GM19025 (cell line): Measurements from ENCODE around the gene SUZ12.
A peak's percentile ranks its signal among the peaks of the same experiment; 100 is the strongest.
"Not testable (repeated sequence)": the region's sequence is repeated elsewhere in the genome, so short reads cannot be mapped to it uniquely, and the experiment has no call there.

ENCODE experiments used
- ATAC-seq: cut with Tn5 transposase; IDR thresholded peaks from one replicate; pipeline ENCODE4 v1.9.1; 2021; ENCODE audit warnings: mild to moderate bottlenecking, low read depth, moderate library complexity; ENCODE audit not compliant: unreplicated experiment

Gene SUZ12

DNA sequence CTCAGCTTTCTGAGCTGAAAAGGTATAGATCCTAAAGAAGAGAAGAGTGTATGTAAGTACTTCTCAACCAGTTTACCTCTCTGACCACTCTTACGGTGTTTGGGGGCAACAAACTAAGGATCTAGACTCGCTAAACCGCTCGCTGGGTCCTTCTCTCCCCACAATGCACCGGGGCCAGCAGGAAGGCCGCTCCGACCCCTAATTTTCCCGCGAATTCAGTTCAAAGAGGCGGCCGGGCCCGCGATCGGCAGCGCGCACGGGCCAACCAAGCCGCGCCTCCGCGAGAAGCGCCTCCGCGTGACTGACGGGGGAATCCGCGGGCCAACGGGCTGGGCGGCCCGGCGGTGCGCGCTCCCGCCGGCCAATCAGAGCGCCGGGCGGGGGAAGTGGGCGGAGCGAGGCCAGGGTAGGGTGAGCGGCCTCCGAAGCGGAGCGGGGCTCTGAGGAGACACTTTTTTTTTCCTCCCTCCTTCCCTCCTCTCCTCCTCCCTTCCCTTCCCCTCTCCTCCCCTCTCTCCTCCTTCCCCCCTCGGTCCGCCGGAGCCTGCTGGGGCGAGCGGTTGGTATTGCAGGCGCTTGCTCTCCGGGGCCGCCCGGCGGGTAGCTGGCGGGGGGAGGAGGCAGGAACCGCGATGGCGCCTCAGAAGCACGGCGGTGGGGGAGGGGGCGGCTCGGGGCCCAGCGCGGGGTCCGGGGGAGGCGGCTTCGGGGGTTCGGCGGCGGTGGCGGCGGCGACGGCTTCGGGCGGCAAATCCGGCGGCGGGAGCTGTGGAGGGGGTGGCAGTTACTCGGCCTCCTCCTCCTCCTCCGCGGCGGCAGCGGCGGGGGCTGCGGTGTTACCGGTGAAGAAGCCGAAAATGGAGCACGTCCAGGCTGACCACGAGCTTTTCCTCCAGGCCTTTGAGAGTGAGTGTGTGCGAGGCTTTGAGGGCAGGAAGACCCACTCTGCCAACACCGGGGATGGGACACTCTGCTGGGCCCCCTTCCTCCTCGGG, at the start of gene SUZ12:
SUZ12 (plus strand) TSS at position 393 of the 995 bp plus-strand sequence; CDS start at position 633, 240 bp downstream.
- peak; percentile 96 for ATAC-seq

DNA sequence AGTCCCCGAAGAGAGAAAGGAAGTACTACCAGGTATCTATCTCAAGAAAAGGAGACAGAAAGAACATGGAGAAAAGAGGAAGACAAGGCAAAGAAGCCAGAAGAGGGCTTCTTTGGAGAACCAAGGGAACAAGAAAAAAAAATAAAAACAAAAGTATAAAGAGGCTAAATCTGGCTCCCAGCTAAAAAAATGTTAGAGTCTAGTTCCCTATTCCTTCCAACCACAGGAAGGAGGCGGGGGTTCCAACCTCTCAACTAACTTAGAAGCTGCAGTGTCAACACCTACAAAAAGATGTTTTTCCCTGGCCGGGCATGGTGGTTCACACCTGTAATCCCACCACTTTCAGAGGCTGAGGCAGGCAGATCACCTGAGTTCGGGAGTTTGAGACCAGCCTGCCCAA, 48.7 kb upstream of the SUZ12 start:
- no peak for ATAC-seq

DNA sequence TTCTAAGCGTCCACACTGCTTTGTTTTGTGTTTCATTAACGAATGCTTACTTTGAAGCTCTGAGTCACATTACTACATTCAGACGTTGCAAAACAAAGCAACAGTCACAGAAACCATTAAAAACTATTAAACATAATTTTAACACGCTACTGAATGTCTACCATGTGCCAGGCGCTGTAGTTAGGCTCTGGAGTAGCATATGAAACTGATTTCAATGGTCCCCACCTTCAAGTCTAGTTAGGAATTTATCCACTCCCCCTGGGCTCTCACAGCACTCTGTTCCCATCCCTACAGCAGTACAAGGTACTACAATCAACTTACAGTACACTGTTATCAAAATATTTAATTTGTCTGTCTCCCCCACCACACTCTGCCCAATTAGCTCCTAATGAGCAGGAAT, 35.9 kb upstream of the SUZ12 start:
- no peak for ATAC-seq

DNA sequence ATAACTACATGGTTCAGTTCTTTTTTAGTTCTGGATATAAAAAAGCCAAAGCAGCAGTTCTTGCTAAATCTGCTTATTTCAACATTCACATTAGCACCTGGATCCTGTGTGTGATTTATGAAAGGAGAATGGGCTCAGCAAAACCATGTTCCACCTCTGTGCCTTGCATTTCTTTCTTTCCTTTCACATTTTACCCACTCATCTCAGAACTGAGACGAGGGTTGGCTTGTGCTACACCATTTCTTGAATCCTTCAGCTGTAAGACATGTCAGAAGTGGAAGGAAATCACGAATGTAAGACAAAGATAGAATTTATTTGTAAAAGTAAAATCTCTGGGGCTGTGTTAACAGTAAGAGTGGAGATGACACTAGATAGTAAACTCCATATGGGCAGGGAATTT, 34.1 kb upstream of the SUZ12 start:
- no peak for ATAC-seq

DNA sequence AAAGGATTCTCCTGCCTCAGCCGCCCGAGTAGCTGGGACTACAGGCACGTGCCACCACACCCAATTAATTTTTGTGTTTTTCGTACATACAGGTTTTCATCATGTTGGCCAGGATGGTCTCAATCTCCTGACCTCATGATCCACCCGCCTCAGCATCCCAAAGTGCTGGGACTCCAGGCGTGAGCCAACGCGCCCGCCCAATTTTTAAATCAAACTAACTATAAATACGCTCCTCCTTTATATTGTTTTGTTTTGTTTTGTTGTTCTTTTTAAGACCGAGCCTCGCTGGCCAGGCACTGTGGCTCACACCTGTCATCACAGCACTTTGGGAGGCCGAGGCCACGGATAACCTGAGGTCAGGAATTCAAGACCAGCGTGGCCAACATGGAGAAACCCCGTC, 33.4 kb upstream of the SUZ12 start:
- ATAC-seq: no peak

DNA sequence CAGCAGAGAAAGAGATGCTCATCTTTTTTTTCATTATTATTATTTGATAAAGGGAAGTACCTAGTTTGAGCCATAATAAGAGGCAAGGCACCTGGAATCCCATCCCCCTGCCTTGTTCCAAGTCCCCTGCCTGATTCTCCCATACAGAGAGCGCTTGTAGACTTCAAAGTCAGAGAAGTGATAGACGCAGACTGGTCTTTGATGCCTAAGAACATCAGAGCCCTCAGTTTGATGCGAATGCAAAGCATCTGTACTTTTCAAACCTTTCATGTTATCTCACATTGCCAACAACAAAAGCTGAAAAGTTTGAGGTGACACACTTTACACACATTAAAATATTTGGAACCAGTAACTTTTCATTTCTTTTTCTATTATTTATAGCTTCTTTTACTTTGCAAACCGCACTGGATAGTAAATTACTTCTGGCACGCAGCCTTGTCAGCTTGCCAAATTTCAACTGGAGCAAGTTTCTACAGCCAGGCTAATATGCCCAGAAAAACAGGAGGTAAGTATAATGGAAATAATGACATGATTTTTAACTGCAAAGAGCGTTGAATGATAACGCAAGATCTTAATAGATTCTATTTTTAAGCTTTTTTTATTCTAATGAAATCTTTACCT, 29.4 kb upstream of the SUZ12 start:
- ATAC-seq: no peak

DNA sequence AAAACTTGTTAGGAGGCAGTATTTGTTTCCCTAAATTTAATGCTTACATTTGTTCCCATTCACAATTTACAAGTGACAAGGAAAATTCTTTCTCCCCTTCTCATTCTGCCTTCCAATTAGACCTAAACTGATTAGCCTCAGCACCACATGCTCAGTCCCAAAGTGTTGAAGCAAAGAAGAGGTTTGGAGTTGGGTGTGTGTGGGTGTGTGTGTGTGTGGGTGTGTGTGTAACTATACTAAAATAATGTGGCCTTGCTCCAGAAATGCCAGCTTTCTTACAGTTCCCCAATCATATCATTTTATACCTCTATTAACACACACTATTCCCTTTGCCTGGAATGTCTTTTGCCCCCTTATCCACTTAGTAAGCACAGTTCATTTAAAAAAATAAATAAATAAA, 28.4 kb upstream of the SUZ12 start:
- ATAC-seq: no peak

DNA sequence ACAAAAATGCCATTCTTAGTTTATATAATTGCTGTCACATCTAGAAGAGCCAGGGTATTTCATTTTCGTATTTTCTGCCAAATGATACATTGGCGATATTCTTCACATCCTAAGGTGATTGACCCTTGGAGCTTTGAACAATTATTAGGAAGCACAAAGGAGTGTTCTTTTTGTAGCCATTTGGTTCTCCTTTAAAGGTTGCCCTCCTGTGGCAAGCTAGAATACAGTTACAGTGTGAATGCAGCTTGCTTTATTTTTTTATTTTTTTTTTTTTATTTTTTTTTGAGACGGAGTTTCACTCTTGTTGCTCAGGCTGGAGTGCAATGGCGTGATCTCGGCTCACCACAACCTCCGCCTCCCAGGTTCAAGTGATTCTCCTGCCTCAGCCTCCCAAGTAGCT, 24.1 kb upstream of the SUZ12 start:
- not testable (repeated sequence) for ATAC-seq

DNA sequence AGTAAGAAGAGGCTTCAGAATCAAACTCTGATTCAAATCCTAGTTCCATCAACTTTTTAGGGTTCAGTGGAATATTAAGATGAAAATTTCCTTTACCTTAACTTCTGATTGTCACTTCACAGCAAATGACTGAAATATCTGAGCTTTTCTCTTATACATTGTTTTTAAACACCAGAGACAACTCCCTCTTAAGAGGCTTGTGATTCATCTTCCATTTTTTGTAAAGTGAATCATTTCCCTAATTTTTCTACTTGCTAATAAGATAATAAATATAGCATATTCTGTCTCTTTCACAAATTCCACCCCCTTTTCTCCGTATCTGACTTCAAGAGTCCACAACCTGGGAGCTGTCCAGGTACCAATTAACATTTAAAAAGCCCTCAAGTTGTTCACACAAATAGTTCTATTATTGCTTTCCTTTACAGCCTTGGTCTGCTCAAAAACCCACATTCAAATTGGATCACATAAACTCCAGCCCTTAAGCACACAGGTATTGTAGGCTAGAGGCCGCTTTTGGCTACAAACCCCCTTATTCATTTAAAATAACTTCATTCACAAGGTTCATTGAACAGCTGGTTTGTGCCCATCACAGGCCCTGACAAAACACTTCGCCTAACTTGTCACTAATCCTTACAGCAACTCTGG, 21.2 kb upstream of the SUZ12 start:
- no peak for ATAC-seq

DNA sequence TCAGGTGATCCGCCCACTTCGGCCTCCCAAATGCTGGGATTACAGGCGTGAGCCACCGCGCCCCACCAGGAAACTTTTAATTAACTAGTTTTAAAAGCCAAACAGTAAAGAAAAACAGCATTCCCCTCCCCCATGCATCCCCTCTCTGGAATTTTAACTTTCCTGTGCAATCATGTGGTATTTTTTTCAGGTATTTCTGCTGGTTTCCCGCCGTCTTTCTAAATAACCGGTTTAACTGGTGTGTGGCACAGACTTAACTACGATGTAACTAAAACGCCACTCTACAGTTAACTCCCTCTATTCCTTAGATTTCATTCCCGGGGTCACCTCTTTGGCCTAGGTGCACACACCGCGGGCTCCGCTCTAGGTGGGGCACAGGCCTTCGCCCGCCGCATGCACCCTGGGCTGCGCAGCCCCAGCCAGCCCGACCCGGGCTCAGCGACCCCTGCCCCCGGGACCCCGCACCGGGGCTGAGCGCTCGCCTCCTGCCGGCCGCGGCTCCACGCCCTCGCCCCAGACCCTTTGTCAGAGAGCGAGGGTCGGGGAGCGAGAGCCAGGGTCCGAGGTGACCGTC, 20.2 kb upstream of the SUZ12 start:
- ATAC-seq: no peak

DNA sequence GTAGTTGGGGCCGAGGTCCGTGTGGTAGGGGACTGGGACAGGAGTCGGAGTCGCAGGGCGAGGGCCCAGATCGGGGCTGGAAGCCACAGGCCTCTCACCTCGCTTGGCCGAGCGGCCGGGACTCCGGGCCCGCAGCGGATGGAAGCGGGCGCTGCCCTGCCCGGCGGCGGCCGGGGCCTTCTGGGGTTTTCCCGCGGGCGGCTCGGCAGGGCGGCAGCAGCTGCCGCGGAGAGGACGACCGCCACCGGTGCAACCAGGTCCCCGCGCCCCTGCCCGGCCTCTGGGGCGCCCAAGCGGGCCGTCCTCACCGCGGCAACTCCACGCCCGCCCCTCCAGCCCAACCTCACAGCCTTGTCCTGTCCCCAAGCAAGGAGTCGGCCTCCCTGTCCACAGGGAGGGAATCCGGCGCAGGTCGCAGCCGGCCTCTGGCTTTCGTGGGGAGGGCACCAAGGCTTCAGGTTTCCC, 19.7 kb upstream of the SUZ12 start:
- ATAC-seq: no peak

DNA sequence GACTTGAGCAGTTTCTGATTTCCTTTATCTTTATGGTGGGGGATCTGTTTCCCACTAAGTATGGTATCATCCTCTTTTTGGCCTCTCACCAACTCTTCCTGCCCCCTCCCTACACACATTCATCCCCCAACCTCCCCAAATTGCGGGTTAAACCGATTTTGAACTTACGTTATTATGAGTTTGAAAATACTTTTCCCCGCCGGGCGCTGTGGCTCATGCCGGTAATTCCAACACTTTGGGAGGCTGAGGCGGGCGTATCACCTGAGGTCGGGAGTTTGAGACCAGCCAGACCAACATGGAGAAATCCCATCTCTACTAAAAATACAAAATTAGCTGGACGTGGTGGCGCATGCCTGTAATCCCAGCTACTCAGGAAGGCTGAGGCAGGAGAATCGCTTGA, 19.1 kb upstream of the SUZ12 start:
- ATAC-seq: not testable (repeated sequence)

DNA sequence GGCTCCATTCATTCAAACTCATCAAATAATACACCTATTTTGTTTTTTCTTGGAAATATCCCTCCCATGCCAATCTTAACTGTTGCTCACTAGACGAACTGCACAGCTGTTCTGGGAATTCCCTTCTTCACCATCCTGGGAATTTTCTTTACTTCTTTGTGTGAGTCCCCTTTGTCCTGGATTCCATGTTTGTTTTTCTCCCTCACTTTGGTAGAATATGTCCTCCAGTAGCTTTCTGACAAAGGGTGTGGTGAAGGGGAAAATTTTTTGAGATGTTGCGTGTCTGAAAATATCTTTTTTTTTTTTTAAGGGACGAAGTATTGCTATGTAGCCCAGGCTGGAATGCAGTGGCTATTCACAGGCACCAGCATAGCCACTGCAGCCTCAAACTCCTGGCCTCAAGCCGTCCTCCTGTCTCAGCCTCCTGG, 18.1 kb upstream of the SUZ12 start:
- no peak for ATAC-seq

DNA sequence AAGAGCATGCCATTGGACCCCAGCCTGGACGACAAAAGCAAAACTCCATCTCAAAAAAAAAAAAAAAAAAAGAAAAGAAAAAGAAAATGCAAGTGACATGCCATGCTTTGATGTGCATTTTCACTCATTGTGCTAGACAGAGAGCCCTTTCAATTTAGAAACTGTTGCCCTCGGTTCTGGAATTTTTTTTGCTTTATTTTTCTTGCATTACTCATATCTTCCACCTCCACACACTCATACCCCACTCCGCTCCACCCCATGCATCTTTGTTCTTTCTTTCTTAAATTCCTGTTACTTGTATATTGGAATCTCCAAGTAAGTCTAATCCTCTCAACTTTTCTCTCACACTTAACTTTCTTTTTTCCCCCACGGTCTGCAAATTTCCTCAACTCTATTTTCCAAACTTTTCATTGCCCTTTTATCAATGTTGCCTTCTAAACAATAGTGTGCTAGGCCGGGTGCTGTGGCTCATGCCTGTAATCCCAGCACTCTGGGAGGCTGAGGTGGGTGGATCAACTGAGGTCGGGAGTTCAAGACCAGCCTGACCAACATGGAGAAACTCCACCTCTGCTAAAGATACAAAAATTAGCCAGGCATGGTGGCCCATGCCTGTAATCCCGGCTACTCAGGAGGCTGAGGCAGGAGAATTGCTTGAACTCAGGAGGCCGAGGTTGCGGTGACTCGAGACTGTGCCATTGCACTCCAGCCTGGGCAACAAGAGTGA, 16.8 kb upstream of the SUZ12 start:
- ATAC-seq: no peak

DNA sequence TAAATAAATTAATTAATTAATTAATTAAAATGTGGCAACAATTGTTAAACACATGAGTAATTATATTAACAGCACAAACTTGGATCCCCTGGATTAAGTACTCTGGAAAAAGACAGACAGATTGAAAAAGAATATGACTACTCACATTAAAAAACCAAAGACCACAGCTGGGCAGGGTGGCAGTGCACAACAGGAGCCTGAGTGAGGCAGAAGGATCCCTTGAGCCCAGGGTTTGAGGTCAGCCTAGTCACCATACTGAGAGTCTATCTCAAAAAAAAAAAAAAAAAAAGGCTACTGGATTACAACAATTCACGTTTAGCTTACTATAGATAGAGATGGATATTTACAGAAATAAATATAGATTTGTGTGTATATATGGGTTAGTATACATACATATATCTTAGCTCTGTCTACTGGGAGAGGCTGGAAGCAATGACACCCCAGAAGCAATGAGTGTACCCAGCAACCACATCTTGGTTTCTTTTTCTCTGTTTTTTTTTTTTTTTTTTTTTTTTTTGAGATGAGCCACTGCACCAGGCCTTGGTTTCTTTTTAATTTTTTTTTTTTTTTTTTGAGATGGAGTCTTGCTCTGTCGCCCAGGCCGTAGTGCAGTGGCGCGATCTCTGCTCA, 10.6 kb upstream of the SUZ12 start:
- no peak for ATAC-seq

DNA sequence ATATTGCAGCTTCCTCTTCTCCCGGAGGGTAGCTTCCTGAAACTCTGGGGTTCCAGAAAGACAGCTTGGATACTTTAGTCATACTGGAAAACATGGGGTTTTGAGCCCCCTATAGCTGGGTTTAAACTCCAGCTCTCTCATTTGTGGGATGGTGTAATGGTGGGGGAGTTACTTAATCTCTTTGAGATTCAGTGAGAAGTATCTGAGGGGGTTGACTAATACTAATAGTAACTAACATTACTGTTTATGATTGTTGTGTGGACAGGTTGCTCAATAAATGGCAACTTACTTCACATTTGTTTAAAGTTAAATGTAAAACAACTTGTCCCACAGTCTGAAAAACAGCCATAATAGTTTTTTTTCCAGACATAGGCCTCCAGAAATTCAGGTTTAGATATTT, 5.1 kb upstream of the SUZ12 start:
- no peak for ATAC-seq

DNA sequence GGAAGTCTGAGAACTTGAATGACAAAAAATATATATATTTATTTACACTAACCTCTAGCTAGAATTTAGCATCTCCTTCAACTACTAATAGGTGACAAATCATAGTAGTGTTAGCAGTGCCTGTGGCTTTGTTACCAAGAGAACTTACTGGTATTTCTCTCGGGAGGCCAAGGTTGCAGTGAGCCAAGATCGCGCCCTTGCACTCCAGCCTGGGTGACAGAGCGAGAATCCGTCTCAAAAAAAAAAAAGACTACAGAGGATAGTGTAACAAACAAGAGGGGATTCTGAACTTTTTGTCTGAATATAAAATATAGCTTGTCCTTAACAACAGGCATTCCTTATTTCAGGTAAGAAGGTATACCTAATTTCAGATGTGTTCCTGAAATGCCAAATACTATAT, 1.3 kb upstream of the SUZ12 start:
- no peak for ATAC-seq

DNA sequence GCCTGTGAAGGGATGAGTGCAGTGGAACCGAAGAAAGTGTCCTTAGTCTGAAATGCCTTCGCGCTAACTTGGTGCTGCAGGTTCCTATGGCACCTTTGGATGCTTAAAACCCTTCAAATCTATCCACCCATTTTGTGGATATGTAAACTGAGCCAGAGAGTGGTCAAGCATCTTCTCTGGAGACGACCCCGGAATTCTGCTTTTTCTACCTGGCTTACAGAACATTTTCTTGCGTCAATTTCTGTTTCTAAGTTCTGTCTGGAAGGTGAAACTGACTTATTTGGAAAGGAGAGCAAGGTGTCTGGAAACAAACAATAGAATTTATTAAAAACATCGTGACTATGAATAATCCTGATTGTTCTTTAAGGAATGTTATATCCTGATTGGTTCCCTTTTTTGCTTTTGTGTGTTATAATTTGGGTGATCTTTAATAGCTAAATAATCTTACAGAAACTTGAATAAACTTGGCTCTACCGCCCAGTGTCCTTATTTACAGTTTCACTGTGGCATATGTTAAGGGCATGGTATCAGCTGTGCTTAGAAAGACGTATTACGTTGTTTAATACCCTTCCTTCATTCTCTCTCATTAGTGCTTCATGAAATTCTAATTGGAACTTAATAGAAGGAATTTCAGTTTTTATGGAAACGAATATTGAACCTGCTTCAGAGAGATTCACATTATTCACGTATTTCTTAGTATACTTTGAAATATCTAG, 1.3 kb downstream of the SUZ12 start:
- not testable (repeated sequence) for ATAC-seq

DNA sequence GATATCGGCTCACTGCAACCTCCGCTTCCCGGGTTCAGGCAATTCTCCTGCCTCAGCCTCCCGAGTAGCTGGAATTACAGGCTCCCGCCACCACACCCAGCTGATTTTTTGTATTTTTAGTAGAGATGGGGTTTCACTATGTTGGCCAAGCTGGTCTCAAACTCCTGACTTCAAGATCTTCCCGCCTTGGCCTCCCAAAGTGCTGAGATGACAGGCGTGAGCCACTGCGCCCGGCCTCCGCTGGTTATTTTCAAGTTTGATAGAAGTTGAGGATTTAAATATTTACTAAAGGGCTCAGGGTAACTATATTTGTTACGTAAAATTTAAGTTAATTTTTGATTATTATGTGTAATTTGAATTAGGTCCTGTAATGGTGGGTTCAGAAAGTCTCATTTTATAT, 5.1 kb downstream of the SUZ12 start:
- not testable (repeated sequence) for ATAC-seq
